ENCODE results near the gene LIN7B.
A peak's percentile ranks its signal among the peaks of the same experiment; 100 is the strongest.
"Not testable (repeated sequence)": the region's sequence is repeated elsewhere in the genome, so short reads cannot be mapped to it uniquely, and the experiment has no call there.

LIN7B gene

GRCh38 chr19:49109569-49110233 is 4.5 kb upstream of the LIN7B start:
- Mint-ChIP-seq H3K27ac (no peak overlapping the region), H3K9me3 (no peaks in the 10 kb centered on the region), H3K4me1 (peaks cover 38% of the 10 kb centered on the region), H3K4me3 (no peak overlapping the region), H3K27me3 (no peaks in the 10 kb centered on the region)
- DNase-seq = no peak
- no peak for ATAC-seq

- H3K27ac Mint-ChIP-seq = no peak overlapping the region
- no peaks in the 10 kb centered on the region for H3K9me3 Mint-ChIP-seq
- no peaks in the 10 kb centered on the region for H3K27me3 Mint-ChIP-seq
- DNase-seq = no peak
- H3K4me3 Mint-ChIP-seq = no peak overlapping the region
- H3K4me1 Mint-ChIP-seq = peaks cover 39% of the 10 kb centered on the region
- ATAC-seq = no peak
Measured at GRCh38 chr19:49110567-49110966, 3.6 kb upstream of the LIN7B start.

DNA sequence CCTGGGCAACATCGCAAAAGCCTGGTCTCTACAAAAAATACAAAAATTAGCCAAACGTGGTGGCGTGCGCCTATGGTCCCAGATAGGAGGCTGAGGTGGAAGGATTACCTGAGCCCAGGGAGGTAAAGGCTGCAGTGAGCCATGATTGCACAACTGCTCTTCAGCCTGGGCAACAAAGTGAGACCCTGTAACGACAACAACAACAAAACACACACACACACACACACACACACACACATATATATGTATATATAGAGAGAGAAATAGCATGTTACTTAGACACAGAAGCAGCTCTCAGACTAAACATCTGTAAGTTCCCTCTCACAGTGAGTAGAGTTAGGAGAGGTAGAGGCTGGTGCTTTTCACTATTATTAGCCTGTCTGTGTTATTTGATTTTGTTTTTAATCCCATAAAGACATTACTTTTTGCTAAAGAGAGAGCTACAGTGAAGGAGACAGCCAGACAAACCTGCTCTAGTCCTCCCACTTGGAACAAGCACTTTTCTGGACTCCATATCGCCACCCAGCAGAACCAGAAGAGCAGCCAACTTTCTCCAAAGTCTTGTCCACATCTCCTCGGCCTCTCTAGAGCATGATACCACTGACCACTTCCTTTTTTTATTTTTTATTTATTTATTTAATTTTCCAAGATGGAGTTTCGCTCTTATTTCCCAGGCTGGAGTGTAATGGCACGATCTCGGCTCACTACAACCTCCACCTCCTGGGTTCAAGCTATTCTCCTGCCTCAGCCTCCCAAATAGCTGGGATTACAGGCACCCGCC is 2.8 kb upstream of the LIN7B start:
- H3K4me3 Mint-ChIP-seq = no peak overlapping the region
- ATAC-seq = no peak
- H3K27me3 Mint-ChIP-seq = no peaks in the 10 kb centered on the region
- DNase-seq = no peak
- peak overlapping the region in 1 of 2 donors; percentile 22 for H3K27ac Mint-ChIP-seq
- H3K9me3 Mint-ChIP-seq = no peaks in the 10 kb centered on the region
- H3K4me1 Mint-ChIP-seq = peaks cover 48% of the 10 kb centered on the region

DNA sequence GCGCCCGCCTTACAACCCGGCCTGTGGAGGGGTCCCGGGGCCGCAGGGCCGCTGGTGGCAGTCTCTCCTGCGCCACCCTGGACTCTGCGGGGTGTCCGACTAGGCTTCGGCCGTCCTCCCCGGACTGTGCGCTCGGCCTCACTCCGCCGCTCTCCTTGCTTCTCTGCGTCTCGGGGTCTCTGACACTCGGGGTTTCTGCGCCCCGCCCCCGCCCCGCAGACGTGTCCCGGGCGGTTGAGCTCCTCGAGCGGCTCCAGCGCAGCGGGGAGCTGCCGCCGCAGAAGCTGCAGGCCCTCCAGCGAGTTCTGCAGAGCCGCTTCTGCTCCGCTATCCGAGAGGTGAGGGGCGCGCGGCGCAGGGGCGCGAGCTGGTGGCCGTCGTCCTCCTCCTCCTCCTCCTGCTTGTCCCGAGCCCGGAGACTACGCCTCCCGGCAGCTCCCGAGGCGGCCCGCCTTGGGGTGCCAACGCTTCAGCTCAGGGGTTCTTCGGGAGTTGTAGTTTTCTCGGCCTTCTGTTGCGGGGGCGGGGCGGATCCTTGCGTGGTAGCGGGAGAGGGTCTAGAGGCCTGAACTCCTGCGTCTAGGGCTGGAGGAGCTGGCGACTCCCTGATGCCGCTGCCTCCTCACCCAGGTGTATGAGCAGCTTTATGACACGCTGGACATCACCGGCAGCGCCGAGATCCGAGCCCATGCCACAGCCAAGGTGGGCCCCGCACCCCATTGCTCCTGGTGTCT is 627 bp downstream of the LIN7B start:
- Mint-ChIP-seq H3K27me3 (peaks cover 2% of the 10 kb centered on the region), H3K9me3 (no peaks in the 10 kb centered on the region), H3K27ac (no peak overlapping the region), H3K4me1 (peaks cover 50% of the 10 kb centered on the region), H3K4me3 (peak overlapping the region; percentile 81 to 84)
- DNase-seq = peak; percentile 44 to 48
- no peak for ATAC-seq

DNA sequence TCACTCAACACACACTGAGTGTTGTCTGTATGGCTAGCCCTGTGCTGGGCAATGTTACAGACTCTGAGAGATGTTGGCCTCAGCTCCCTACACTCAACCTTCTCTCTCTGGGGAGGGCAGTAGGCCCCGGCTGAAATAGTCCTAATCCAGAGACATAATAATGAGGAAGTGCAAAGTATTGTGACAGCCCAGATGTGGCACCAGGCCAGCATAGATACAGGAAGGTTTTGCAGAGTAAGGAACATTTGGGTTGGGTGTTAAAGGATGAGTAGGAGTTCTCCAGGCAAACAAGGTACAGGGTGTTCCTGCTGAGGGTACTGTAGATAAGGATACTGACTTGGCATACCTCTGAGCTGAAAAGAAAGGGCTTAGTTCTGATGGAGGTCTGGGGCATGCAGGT is 2.4 kb downstream of the LIN7B start:
- Mint-ChIP-seq H3K27me3 (peaks cover 18% of the 10 kb centered on the region), H3K4me1 (peaks cover 63% of the 10 kb centered on the region), H3K4me3 (no peak overlapping the region), H3K27ac (no peak overlapping the region), H3K9me3 (no peaks in the 10 kb centered on the region)
- no peak for ATAC-seq
- DNase-seq = no peak

GRCh38 chr19:49117677-49118564 is 3.8 kb downstream of the LIN7B start:
- peaks cover 60% of the 10 kb centered on the region for H3K4me1 Mint-ChIP-seq
- DNase-seq = peak in 1 of 2 donors; percentile 17
- H3K4me3 Mint-ChIP-seq = peak overlapping the region; percentile 85 to 96
- ATAC-seq = no peak
- peak overlapping the region; percentile 87 to 97 for H3K27ac Mint-ChIP-seq
- H3K9me3 Mint-ChIP-seq = no peaks in the 10 kb centered on the region
- H3K27me3 Mint-ChIP-seq = peaks cover 18% of the 10 kb centered on the region

GRCh38 chr19:49118565-49119410 is 4.6 kb downstream of the LIN7B start, which contains the start of gene C19orf73:
Gene C19orf73, minus strand, starts transcription at chr19:49119143. Its CDS starts 121 bp downstream, at chr19:49119022.
- Mint-ChIP-seq H3K27ac (peak within 1 kb of the TSS; percentile 87 to 97), H3K4me3 (peak within 1 kb of the TSS; percentile 85 to 96), H3K9me3 (no peaks in the 10 kb centered on the region), H3K27me3 (peaks cover 18% of the 10 kb centered on the region), H3K4me1 (peaks cover 51% of the 10 kb centered on the region)
- DNase-seq = peak; percentile 97 to 98
- ATAC-seq = peak; percentile 84

DNA sequence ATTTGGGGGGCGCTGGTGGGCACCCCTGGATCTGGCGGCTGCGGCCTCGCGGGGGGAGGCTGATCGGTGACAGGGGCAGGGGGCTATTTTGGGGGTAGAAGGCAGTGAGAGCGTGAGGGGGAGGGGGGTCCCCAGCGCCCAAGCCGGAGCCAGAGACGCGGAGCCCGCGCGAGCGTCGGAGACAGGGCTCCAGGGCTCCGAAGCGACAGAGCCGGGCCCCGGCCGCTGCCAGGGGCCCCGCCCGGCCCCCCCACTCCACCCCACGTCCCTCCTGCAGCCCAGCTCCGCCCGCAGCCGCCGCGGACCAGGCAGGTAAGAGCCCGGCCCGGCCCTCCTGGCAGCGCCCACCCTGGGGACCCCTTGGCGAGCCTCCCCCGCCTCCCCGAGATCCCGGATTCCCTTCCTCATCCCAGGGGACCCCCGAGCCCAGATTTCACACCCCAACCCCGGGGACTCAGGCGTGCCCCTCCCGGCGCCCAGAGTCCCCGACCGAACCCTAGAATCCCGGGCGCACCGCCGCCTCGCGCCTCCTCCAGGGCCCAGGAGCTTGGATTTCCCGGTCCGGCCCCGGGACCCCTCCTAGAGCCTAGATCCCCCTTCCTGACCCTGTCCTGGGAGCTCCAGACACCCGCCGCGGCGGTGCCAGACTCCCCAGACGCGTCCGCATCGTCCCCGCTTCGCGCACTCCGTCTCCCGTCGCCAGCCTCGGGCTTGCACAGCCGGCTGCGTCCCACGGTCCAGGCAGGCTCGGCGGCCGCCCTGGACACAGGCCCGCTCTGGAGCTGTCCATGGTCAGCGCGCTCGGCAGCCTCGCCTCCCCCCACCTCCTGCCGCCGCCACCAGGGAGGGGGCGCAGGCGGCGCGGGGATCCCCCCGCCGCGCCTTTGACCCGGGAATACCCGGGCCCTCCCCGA is 5.5 kb downstream of the LIN7B start, which contains the start of gene PPFIA3:
PPFIA3 (plus strand) TSS at position 134 of the 914 bp plus-strand sequence. CDS start 8,330 bp downstream, outside the sequence.
- Mint-ChIP-seq H3K9me3 (no peaks in the 10 kb centered on the region), H3K27me3 (peaks cover 18% of the 10 kb centered on the region), H3K27ac (peak within 1 kb of the TSS; percentile 87 to 97), H3K4me1 (peaks cover 48% of the 10 kb centered on the region), H3K4me3 (peak within 1 kb of the TSS; percentile 85 to 96)
- ATAC-seq (no peak), DNase-seq (peak; percentile 22 to 37)

DNA sequence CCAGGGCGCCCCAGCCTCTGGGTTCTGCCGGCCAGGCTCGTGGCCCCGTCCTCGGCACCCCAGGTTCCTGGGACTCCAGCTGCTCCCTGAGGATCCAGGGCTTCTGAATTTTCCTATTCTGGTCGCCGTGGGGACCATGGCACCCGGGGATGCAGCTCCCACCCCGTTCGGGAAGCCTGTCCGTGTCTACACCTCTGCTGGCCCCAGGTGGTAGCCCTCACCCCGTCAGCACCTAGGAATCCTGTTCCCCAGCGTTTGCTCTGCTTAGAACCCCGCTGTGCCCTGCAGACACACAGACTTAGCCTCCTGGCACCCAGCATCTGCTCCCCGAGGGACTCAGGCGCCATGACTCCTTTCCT is 6.1 kb downstream of the LIN7B start:
- peaks cover 43% of the 10 kb centered on the region for H3K4me1 Mint-ChIP-seq
- H3K27ac Mint-ChIP-seq = peak overlapping the region in 1 of 2 donors; percentile 45
- H3K9me3 Mint-ChIP-seq = no peaks in the 10 kb centered on the region
- no peak for DNase-seq
- no peak for ATAC-seq
- peaks cover 18% of the 10 kb centered on the region for H3K27me3 Mint-ChIP-seq
- H3K4me3 Mint-ChIP-seq = peak overlapping the region; percentile 49 to 96

DNA sequence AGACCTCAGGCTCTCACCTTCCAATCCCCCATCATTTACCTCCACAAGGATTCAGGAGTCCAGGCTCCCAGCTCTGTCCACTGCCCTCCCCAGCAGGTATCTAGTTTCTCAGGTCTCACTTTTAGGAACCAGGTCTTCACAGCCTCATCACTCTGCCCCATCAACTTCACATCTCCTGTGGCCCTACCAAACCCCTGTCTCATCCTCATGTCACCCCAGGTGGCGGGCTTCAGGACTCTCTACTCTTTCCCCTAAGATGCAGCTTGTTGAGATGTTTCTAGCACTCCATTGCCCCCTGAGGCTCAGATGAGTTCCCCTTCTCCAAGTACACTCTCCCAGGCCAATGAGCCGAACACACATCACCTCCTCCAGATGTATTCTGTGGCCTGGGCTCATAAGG is 6.7 kb downstream of the LIN7B start:
- H3K27ac Mint-ChIP-seq = no peak overlapping the region
- H3K27me3 Mint-ChIP-seq = peaks cover 18% of the 10 kb centered on the region
- ATAC-seq (no peak), DNase-seq (no peak)
- H3K9me3 Mint-ChIP-seq = no peaks in the 10 kb centered on the region
- H3K4me3 Mint-ChIP-seq = peak overlapping the region; percentile 49 to 96
- H3K4me1 Mint-ChIP-seq = peaks cover 38% of the 10 kb centered on the region

DNA sequence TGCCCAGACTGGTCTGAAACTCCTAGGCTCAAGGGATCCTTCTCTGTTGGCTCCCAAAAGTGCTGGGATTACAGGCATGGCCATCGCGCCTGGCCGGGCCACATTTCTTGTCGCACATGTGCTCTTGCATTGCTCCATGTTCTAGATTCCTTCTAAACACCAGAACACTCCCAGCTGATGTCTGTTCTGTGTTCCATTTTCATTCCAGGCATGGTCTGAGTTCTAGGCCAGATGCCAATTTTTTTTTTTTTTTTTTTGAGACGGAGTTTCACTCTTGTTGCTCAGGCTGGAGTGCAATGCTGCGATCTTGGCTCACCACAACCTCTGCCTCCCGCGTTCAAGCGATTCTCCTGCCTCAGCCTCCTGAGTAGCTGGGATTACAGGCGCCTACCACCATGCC is 7.7 kb downstream of the LIN7B start:
- peaks cover 18% of the 10 kb centered on the region for H3K27me3 Mint-ChIP-seq
- peaks cover 32% of the 10 kb centered on the region for H3K4me1 Mint-ChIP-seq
- DNase-seq, ATAC-seq, H3K4me3 Mint-ChIP-seq, H3K9me3 Mint-ChIP-seq, H3K27ac Mint-ChIP-seq: not testable (repeated sequence)

DNA sequence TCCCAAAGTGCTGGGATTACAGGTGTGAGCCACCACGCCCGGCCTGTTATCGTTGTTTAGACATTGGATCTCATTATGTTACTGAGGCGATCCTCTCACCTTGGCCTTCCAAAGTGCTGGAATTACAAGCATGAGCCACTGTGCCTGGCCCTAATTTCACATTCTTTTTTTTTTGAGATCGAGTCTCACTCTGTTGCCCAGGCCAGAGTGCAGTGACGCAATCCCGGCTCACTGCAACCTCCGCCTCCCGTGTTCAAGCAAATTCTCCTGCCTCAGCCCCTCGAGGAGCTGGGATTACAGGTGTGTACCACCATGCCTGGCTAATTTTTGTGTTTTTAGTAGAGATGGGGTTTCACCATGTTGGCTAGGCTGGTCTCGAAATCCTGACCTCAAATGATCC is 9.1 kb downstream of the LIN7B start:
- not testable (repeated sequence) for H3K27ac Mint-ChIP-seq, H3K9me3 Mint-ChIP-seq, DNase-seq, ATAC-seq, H3K4me3 Mint-ChIP-seq
- H3K4me1 Mint-ChIP-seq = peaks cover 26% of the 10 kb centered on the region
- H3K27me3 Mint-ChIP-seq = peaks cover 18% of the 10 kb centered on the region

GRCh38 chr19:49125025-49125731 is 11.0 kb downstream of the LIN7B start:
- no peak overlapping the region for H3K27ac Mint-ChIP-seq

More at GRCh38 chr19:49125025-49125731, 11.0 kb downstream of the LIN7B start:
- DNase-seq (no peak), ATAC-seq (no peak)
- Mint-ChIP-seq H3K9me3 (no peaks in the 10 kb centered on the region), H3K4me1 (peaks cover 32% of the 10 kb centered on the region), H3K4me3 (no peak overlapping the region), H3K27me3 (peaks cover 12% of the 10 kb centered on the region)
